WTC11 (cell line): ENCODE measurements around the gene SAMD5. TPM values are rescaled to one million over a fixed set of nuclear protein-coding genes. Genes with fewer than 3 reads are reported as not detected.
A peak's percentile ranks its signal among the peaks of the same experiment; 100 is the strongest.

ENCODE experiments used
- ATAC-seq: fragments of 200-7000 bp; cut with Tn5 transposase; 2 replicates; pipeline ENCODE4 v1.10.0; 2021; ENCODE audit warnings: mild to moderate bottlenecking, moderate library complexity
- CTCF ChIA-PET: fragments of 300-600 bp; sonication (Branson Sonifier 250); formaldehyde crosslinking; loops from one replicate; lab custom pipeline; 2021; ENCODE audit warnings: antibody characterized with exemption; lab: Charles Lee
- POLR2A ChIA-PET: fragments of 350-600 bp; sonication (Branson Sonifier 250); formaldehyde crosslinking; loops from one replicate; lab custom pipeline; 2021; ENCODE audit warnings: antibody characterized with exemption; lab: Charles Lee
- DNase-seq: peaks from one replicate; pipeline ENCODE4 v3.0.0; 2021; ENCODE audit warnings: low spot score
- H3K27ac Mint-ChIP-seq: 2 replicates; pipeline ENCODE4 v1.8.0; 2021; ENCODE audit warnings: mixed read lengths
- H3K27me3 Mint-ChIP-seq: 2 replicates; pipeline ENCODE4 v1.8.0; 2021; ENCODE audit warnings: low read depth, mild to moderate bottlenecking, moderate library complexity, mixed read lengths
- H3K36me3 Mint-ChIP-seq: 2 replicates; pipeline ENCODE4 v1.8.0; 2021; ENCODE audit warnings: mixed read lengths
- H3K4me1 Mint-ChIP-seq: 2 replicates; pipeline ENCODE4 v1.8.0; 2022; ENCODE audit warnings: mixed read lengths
- H3K4me3 Mint-ChIP-seq: 2 replicates; pipeline ENCODE4 v1.8.0; 2021; ENCODE audit warnings: mild to moderate bottlenecking, moderate library complexity, mixed read lengths
- H3K9me3 Mint-ChIP-seq: 2 replicates; pipeline ENCODE4 v1.8.0; 2021; ENCODE audit warnings: mixed read lengths
- CBFB ChIP-seq: sonication (generic); formaldehyde crosslinking; IDR thresholded peaks from 2 replicates; pipeline ENCODE4 v1.8.1; 2022; ENCODE audit warnings: mild to moderate bottlenecking, low read depth, missing genetic modification reagents
- EMX1 ChIP-seq: fragments of 250-450 bp; sonication (Bioruptor Pico); IDR thresholded peaks from 2 replicates; pipeline ENCODE4 v1.8.0; 2021; ENCODE audit warnings: mild to moderate bottlenecking
- HMGA2 ChIP-seq: fragments of 250-450 bp; sonication (Bioruptor Pico); IDR thresholded peaks from 2 replicates; pipeline ENCODE4 v1.4.0; 2021; ENCODE audit warnings: mild to moderate bottlenecking, moderate library complexity
- NR2C2 ChIP-seq: sonication (generic); formaldehyde crosslinking; IDR thresholded peaks from 2 replicates; pipeline ENCODE4 v1.8.0; 2022; ENCODE audit warnings: mild to moderate bottlenecking, missing genetic modification reagents
- NR3C1 ChIP-seq: sonication (generic); formaldehyde crosslinking; conservative IDR thresholded peaks from 2 replicates; pipeline ENCODE4 v1.8.1; 2023; ENCODE audit warnings: low read depth, mild to moderate bottlenecking, missing genetic modification reagents
- SP1 ChIP-seq: sonication (generic); formaldehyde crosslinking; conservative IDR thresholded peaks from 2 replicates; pipeline ENCODE4 v1.8.1; 2022; ENCODE audit warnings: missing genetic modification reagents
- TEAD4 ChIP-seq: sonication (generic); formaldehyde crosslinking; IDR thresholded peaks from 2 replicates; pipeline ENCODE4 v1.8.0; 2022; ENCODE audit warnings: mild to moderate bottlenecking, missing genetic modification reagents
- total RNA-seq: library from RNA; stranded (reverse); gene quantifications from 3 replicates; pipeline ENCODE4 v1.2.3, GENCODE V29; 2021
- TF ChIP-seq, protein P1 (sequence below): sonication (generic); formaldehyde crosslinking; IDR thresholded peaks from 2 replicates; pipeline ENCODE4 v1.8.1; 2022; ENCODE audit warnings: mild to moderate bottlenecking, missing genetic modification reagents, moderate library complexity, borderline replicate concordance
- TF ChIP-seq, protein P2 (sequence below): fragments of 250-450 bp; sonication (Bioruptor Pico); IDR thresholded peaks from 2 replicates; pipeline ENCODE4 v1.8.0; 2021; ENCODE audit warnings: mild to moderate bottlenecking
- TF ChIP-seq, protein P3 (sequence below): sonication (generic); formaldehyde crosslinking; IDR thresholded peaks from 2 replicates; pipeline ENCODE4 v1.8.1; 2023; ENCODE audit warnings: mild to moderate bottlenecking, missing genetic modification reagents, moderate library complexity
- TF ChIP-seq, protein P4 (sequence below): sonication (generic); formaldehyde crosslinking; IDR thresholded peaks from 2 replicates; pipeline ENCODE4 v1.8.0; 2022; ENCODE audit warnings: mild to moderate bottlenecking, missing genetic modification reagents
- TF ChIP-seq, protein P5 (sequence below): sonication (generic); formaldehyde crosslinking; IDR thresholded peaks from 2 replicates; pipeline ENCODE4 v1.8.0; 2023; ENCODE audit warnings: mild to moderate bottlenecking, missing genetic modification reagents
- TF ChIP-seq, protein P6 (sequence below): sonication (generic); formaldehyde crosslinking; IDR thresholded peaks from 2 replicates; pipeline ENCODE4 v1.8.0; 2022; ENCODE audit warnings: mild to moderate bottlenecking, missing genetic modification reagents
- TF ChIP-seq, protein P7 (sequence below): sonication (generic); formaldehyde crosslinking; IDR thresholded peaks from 2 replicates; pipeline ENCODE4 v1.8.1; 2023; ENCODE audit warnings: mild to moderate bottlenecking, missing genetic modification reagents

SAMD5 gene
- total RNA-seq, 1 experiment from 2014 or later = 0.39 TPM

DNA sequence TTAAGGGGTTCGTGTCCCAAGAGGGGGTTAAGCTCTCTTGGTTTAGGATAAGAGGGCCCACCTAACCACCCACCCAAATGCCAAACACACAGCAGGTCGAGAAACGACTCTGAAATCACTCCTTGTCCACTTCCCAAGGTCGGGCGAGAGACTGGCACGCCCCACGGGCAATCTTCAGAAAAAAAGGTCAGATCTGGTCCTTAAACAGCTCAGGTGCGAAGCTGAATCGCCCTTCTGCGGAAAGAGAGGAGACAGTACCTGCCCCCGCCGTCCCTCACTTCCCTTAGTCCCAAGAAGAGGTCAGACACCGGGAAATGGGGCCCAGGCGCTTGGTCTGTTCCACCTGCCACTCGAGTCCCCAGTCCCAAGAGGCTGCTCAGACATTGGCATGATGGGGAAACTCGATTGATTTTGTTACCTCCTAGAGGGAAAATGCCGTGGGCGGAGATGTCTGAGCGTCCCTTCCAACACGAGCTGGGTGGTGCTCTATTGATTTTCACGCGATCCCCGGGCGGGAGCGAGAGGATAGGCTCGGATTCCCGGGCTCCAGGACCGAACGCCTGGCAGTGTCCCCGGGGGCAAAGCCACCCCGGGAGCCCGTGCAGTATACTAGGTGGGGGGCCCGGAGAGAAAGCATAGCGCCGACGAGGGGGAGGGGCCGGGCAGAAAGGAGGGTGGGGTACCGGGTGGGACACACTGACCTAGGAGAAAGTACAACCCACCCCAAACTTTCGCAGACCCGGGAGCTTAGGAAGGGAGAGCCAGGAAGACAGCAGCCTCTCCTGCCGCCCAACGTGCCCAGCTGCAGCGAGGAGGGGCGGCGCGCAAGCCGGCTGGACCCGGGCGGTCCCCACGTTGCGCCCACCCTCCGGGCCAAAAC lies 1.1 kb upstream of the SAMD5 start:
- Mint-ChIP-seq H3K4me3 (peak overlapping the region; percentile 71), H3K27ac (no peak overlapping the region), H3K27me3 (peaks cover 89% of the 10 kb centered on the region), H3K4me1 (peaks cover 21% of the 10 kb centered on the region), H3K9me3 (no peaks in the 10 kb centered on the region), H3K36me3 (no peaks in the 10 kb centered on the region)
- CTCF ChIA-PET = interaction anchor here (0.5 to 2.0 kb wide), 20 partner anchors 9 to 673 kb away, joined by 3 to 7 read pairs (median 3); no protein-coding TSS in a partner anchor
- ATAC-seq (peak; percentile 6), DNase-seq (peak; percentile 21)
- TF ChIP-seq, protein P1, sequence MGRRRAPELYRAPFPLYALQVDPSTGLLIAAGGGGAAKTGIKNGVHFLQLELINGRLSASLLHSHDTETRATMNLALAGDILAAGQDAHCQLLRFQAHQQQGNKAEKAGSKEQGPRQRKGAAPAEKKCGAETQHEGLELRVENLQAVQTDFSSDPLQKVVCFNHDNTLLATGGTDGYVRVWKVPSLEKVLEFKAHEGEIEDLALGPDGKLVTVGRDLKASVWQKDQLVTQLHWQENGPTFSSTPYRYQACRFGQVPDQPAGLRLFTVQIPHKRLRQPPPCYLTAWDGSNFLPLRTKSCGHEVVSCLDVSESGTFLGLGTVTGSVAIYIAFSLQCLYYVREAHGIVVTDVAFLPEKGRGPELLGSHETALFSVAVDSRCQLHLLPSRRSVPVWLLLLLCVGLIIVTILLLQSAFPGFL (CRISPR knock-in tag) = no peak
- TF ChIP-seq TEAD4 (CRISPR knock-in tag) (no peak), CBFB (CRISPR knock-in tag) (no peak), NR2C2 (CRISPR knock-in tag) (no peak), SP1 (CRISPR knock-in tag) (no peak), NR3C1 (no peak), EMX1 (CRISPR knock-in tag) (no peak), HMGA2 (CRISPR knock-in tag) (no peak)
- TF ChIP-seq, protein P2, sequence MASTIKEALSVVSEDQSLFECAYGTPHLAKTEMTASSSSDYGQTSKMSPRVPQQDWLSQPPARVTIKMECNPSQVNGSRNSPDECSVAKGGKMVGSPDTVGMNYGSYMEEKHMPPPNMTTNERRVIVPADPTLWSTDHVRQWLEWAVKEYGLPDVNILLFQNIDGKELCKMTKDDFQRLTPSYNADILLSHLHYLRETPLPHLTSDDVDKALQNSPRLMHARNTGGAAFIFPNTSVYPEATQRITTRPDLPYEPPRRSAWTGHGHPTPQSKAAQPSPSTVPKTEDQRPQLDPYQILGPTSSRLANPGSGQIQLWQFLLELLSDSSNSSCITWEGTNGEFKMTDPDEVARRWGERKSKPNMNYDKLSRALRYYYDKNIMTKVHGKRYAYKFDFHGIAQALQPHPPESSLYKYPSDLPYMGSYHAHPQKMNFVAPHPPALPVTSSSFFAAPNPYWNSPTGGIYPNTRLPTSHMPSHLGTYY (CRISPR knock-in tag) = no peak
- TF ChIP-seq, protein P3, sequence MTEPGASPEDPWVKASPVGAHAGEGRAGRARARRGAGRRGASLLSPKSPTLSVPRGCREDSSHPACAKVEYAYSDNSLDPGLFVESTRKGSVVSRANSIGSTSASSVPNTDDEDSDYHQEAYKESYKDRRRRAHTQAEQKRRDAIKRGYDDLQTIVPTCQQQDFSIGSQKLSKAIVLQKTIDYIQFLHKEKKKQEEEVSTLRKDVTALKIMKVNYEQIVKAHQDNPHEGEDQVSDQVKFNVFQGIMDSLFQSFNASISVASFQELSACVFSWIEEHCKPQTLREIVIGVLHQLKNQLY (CRISPR knock-in tag) = no peak
- TF ChIP-seq, protein P4, sequence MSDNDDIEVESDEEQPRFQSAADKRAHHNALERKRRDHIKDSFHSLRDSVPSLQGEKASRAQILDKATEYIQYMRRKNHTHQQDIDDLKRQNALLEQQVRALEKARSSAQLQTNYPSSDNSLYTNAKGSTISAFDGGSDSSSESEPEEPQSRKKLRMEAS (CRISPR knock-in tag) = no peak
- TF ChIP-seq, protein P5, sequence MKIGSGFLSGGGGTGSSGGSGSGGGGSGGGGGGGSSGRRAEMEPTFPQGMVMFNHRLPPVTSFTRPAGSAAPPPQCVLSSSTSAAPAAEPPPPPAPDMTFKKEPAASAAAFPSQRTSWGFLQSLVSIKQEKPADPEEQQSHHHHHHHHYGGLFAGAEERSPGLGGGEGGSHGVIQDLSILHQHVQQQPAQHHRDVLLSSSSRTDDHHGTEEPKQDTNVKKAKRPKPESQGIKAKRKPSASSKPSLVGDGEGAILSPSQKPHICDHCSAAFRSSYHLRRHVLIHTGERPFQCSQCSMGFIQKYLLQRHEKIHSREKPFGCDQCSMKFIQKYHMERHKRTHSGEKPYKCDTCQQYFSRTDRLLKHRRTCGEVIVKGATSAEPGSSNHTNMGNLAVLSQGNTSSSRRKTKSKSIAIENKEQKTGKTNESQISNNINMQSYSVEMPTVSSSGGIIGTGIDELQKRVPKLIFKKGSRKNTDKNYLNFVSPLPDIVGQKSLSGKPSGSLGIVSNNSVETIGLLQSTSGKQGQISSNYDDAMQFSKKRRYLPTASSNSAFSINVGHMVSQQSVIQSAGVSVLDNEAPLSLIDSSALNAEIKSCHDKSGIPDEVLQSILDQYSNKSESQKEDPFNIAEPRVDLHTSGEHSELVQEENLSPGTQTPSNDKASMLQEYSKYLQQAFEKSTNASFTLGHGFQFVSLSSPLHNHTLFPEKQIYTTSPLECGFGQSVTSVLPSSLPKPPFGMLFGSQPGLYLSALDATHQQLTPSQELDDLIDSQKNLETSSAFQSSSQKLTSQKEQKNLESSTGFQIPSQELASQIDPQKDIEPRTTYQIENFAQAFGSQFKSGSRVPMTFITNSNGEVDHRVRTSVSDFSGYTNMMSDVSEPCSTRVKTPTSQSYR (CRISPR knock-in tag) = no peak
- TF ChIP-seq, protein P6, sequence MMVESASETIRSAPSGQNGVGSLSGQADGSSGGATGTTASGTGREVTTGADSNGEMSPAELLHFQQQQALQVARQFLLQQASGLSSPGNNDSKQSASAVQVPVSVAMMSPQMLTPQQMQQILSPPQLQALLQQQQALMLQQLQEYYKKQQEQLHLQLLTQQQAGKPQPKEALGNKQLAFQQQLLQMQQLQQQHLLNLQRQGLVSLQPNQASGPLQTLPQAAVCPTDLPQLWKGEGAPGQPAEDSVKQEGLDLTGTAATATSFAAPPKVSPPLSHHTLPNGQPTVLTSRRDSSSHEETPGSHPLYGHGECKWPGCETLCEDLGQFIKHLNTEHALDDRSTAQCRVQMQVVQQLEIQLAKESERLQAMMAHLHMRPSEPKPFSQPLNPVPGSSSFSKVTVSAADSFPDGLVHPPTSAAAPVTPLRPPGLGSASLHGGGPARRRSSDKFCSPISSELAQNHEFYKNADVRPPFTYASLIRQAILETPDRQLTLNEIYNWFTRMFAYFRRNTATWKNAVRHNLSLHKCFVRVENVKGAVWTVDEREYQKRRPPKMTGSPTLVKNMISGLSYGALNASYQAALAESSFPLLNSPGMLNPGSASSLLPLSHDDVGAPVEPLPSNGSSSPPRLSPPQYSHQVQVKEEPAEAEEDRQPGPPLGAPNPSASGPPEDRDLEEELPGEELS (CRISPR knock-in tag) = no peak
- TF ChIP-seq, protein P7, sequence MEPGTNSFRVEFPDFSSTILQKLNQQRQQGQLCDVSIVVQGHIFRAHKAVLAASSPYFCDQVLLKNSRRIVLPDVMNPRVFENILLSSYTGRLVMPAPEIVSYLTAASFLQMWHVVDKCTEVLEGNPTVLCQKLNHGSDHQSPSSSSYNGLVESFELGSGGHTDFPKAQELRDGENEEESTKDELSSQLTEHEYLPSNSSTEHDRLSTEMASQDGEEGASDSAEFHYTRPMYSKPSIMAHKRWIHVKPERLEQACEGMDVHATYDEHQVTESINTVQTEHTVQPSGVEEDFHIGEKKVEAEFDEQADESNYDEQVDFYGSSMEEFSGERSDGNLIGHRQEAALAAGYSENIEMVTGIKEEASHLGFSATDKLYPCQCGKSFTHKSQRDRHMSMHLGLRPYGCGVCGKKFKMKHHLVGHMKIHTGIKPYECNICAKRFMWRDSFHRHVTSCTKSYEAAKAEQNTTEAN (CRISPR knock-in tag) = no peak
- POLR2A ChIA-PET = no interaction called here
